Fibroblast of peridontal ligament (primary cell): Measurements from ENCODE around the gene C1QTNF8.

Experiments
- DNase-seq: peaks from one replicate; pipeline ENCODE4 v3.0.0-alpha.2; 2010; ENCODE audit errors: extremely low read depth

The C1QTNF8 gene

DNA sequence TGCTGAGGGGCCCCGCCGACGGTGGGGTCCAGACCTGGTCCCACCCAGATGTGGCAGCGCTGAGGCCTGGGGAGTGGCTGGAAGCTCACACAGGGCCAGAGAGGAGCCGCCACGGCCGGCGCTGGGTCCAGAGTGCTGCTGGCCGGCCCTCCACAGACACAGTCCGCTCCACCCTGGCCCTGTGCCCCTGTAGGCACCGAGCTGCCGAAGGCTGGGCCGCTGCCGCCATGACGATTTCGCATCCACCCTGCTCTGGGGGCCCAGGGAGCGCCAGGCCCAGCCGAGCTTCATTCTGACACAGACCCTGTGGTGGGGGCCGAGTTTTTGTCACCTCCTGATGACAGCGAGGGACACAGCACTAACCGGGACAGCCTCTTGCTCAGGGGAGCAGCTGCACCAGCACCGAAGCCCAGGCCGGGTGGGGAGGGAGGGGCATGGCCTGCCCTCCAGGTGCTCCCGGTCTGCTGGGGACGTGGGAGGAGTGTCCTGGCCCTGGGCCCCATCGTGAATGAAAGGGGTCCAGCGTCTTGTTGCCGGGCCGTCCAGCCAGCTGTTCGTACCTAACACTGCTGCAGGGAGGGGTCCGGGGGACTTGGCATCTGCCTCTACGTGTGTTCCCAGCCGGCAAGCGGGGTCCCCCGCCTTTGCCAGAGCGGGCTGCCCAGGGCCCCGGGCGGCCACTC is 50.6 kb downstream of the C1QTNF8 start:
- DNase-seq, result no peak

DNA sequence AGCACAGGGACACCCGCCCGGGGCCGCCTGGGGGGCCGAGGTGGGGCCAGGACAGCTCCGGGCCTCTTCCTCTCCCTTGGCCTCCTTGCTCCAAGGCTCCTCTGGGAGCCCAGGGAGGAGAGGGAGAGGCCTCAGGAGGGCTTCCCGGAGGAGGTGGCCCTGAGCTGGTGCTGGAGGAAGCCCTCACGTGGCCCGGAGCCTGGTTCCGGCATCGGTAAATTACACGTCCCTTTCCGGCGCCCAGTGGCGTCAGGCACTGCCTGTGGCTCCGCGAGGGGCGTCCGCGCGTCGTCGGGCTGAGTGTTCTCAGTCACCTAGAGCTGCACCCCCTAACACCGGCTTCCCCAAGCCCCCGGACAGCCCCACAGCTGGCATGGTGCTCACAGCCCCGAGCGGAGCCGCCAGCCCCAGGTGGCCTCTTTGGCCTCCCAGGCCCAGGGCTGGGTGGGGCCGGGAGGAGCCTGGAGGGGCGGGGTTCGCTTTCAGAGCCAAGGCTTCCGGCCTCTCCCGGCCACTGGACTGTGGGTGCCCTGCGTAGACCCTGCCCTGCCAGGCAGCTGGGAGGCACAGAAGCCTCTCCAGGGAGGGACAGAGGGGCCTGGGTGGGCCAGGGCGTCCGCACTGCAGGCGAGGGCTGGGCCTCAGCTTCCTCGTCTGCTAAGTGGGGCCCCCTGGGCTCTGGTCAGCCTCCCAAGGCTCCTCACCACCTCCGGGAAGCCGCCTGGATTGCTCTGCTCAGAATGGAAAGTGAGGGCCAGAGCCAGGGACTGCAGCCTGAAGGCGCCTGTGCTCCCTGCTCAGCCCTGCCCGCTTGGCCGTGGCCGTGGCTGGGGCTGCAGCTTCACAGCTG is 51.4 kb downstream of the C1QTNF8 start:
- DNase-seq, result no peak

DNA sequence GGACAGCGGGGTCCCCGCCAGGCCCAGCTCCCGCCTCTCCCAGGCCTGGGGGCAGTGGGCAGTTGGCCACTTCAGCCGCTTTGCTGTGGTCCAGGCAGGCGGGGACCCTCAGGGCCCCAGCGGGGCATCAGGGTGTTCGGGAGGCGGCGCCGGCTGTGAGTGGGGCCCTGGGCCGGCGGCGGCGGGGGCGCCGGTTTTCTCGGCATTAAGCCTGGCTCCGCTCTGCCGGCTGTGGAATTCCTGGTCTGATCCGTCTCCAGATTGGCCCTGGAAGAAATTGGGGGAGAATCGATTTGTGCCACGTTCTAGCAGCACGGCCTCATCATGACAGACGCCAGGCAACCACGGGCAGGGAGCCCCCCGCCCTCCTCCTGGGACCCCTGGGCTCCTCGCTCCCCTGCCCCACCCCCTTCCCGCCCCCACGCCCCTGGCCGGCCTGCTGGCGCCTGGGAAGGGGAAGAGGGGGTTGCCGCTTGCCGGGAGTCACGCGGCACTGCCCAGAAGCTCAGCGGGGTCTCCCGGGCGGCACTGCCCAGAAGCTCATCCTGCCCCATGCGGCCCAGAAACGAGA is 52.1 kb downstream of the C1QTNF8 start:
- DNase-seq, result no peak

DNA sequence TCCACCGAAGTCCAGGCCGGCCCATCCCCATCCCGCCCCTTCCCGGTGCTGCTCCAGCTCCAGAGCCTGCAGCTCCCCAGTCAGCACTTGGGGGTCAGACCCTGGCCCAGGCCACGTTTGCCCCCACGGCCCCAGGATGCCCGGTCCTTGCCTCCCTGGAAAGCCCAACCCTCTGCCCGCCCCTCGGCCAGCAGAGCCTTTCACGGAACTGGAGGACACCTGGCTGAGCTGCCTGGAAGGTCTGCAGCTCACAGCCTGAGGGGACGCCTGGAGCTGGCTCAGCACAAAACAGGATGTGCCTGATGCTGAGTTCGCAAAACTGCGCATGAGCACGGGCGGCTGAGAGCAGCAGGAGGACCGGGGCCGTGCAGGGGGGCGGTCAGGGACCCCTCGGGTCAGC is 53.2 kb downstream of the C1QTNF8 start:
- no peak for DNase-seq

DNA sequence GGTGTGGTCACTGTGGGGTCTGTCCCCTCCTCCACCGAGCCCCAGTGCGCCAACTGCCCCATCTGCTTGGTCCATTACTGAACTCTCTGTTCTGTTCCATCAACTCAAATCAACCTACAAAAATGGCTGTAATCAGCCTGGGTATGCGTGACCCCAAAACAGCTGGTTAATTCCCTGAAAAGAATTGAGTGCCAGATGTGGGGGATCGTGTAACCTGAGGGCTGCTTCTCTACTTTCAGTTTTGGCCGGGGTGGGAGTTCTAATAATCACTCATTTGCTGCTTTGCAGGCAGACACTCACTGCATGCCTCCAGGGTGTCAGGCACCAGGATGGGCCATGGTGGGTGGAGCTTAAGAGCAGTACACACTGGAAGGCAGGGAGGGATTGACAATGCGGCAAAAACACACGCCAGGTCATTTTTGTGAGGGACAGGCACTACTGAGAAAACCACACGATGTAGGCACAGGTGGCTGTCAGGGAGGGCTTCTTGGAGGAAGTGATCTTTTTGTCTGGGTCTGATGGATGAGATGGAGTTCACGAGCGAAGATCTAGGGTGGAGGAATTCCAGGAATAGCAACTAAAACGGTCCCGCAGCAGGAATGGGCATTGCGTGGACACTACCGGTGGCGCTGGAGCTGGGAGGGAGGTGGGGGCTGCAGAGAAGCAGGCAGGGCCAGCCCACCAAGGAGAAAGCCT is 53.8 kb downstream of the C1QTNF8 start:
- DNase-seq, result no peak

DNA sequence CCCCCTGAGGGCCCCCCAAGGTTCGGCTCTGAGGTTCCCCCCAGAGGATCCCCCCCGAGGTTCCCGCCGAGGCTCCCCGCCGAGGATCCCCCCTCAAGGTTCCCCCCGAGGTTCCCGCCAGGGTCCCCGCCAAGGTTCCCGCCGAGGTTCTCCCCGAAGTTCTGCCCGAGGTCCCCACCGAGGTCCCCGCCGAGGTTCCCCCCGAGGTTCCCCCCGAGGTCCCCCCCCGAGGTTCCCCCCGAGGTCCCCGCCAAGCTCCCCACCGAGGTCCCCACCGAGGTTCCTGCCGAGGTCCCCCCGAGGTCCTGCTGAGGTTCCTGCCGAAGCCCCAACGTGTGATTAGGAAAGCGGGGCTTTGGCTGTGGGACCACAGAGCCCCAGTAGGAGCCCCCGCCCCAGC is 55.7 kb downstream of the C1QTNF8 start:
- no peak for DNase-seq

DNA sequence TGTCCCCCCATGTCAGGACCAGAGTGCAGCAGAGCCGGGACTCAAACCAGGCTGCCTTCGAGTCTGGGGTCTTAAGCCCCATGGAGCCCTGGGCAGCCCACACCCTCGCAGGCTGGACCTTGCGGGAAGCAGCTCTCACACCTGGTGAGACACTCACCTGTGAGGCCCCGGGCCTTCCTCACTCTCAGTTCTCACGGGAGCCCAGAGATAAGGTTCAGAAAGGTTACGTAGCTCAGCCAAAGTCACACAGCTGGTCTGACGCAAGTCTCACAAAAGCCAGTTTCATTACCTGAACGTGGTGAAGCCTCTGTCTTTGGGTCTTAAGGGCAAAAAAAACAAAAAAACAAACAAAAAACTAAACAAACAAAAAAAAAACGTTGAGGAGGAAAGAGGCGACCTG is 56.3 kb downstream of the C1QTNF8 start:
- DNase-seq, result no peak

DNA sequence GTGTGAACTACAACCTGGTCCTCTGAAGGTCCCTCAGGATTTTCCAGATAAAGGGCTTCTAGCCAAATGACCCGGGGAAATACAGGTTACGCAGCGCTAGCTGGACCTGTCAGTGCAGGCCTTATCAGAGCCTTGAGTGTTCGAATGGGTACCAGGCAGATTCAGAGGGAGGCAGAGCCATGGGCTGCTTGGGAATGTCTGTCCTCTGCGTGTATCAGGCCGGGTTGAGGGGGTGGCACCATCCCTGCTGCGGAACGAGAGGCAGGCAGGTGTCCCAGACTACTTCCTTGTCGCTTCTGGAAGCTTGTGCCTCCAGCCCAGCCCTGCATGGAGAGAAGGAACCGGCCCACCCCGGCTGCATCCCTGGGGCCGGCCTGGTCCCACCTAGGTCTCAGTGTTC is 57.1 kb downstream of the C1QTNF8 start:
- DNase-seq, result no peak
